Thyroid gland (tissue), 4 donors: ENCODE results near the gene ABCA9.

Source experiments
- POLR2A ChIP-seq, 2 donors: fragments of 450-650 bp; IDR thresholded peaks; one replicate each; pipeline ENCODE4 v1.6.1; 2017; ENCODE audit warnings: antibody characterized with exemption in 2 of 2, mild to moderate bottlenecking in 2 of 2, moderate library complexity in 1 of 2
- TF ChIP-seq, protein P1 (sequence below), 6 experiments: fragments of 200-600 bp in 3 of 6; fragments of 450-650 bp in 3 of 6; sonication (generic) in 3 of 6; IDR thresholded peaks; one replicate each; pipeline ENCODE4 v1.5.1; 2016 to 2019; ENCODE audit warnings: antibody characterized with exemption in 6 of 6, mild to moderate bottlenecking in 2 of 6, inconsistent platforms in 1 of 6, moderate library complexity in 1 of 6

DNA sequence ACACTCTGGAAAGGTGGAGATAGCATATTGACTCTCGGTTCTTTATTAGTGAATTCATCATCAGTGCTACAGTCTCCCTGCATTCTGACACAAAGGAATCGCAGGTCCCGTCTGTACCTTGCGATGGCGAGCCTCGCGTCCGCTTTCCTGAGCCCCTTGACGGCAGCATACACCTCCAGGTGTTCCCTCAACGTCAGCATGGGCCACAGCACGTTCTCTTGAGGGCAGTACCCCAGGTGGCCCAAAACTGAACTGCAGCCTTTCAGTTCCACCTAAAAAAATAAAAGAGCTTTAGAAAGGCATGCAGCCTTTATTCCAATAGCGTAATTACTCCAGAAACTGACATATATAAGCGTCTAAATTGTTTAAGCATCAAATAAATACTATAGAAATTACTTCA lies 24.2 kb upstream of the ABCA9 start:
- TF ChIP-seq POLR2A (IDR thresholded peaks at IDR 0.05): no peak
- TF ChIP-seq, protein P1, sequence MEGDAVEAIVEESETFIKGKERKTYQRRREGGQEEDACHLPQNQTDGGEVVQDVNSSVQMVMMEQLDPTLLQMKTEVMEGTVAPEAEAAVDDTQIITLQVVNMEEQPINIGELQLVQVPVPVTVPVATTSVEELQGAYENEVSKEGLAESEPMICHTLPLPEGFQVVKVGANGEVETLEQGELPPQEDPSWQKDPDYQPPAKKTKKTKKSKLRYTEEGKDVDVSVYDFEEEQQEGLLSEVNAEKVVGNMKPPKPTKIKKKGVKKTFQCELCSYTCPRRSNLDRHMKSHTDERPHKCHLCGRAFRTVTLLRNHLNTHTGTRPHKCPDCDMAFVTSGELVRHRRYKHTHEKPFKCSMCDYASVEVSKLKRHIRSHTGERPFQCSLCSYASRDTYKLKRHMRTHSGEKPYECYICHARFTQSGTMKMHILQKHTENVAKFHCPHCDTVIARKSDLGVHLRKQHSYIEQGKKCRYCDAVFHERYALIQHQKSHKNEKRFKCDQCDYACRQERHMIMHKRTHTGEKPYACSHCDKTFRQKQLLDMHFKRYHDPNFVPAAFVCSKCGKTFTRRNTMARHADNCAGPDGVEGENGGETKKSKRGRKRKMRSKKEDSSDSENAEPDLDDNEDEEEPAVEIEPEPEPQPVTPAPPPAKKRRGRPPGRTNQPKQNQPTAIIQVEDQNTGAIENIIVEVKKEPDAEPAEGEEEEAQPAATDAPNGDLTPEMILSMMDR (IDR thresholded peaks at IDR 0.05): peak in 3 of 6 experiments; percentile 19 to 48 (median 34)
